ENCODE results near the gene MOB3A. TPM values are rescaled to one million over a fixed set of nuclear protein-coding genes. Genes with fewer than 3 reads are reported as not detected.

MOB3A gene
- total and polyA plus RNA-seq, 2 of the 13 experiments (the other 11 are each of a cell fraction or from before 2014, with no cell fraction given) = 3.5 to 17.8 TPM

DNA sequence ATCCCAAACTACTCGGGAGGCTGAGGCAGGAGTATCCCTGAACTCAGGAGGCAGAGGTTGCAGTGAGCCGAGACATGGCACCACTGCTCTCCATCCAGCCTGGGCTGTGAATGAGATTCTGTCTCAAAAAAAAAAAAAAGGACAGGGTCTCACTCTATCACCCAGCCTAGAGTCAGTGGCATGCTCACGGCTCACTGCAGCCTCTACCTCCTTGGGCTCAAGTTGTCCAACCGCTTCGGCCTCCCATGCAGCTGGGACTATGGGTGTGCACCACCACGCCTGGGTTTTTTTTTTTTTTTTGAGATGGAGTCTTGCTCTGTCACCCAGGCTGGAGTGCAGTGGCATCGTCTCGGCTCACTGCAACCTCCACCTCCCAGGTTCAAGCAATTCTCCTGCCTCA, 59.7 kb downstream of the MOB3A start:
- Histone ChIP-seq H3K4me2 (ENCODE audit: low read depth, low read length) (no peak overlapping the region), H3K27me3 (ENCODE audit: control insufficient read depth in 1 of 2, insufficient read depth in 2 of 2, low read length in 2 of 2) (peaks cover 0 to 9% of the 10 kb centered on the region in 2 experiments; a peak in 1 of 5 replicates), H4K20me1 (ENCODE audit: insufficient read depth, low read length) (no peaks in the 10 kb centered on the region), H3K27ac (ENCODE audit: extremely low read length, insufficient read depth, low read length) (no peak overlapping the region), H3K9me3 (ENCODE audit: low read length) (no peaks in the 10 kb centered on the region), H3K36me3 (replicated peaks in 1 of 2; ENCODE audit: control insufficient read depth in 1 of 2, insufficient read depth in 2 of 2, low read length in 2 of 2) (peaks cover 11 to 23% of the 10 kb centered on the region in 2 experiments; a peak in 4 of 5 replicates), H3K9ac (ENCODE audit: insufficient read depth, low read depth, low read length) (no peak overlapping the region), H2AFZ (ENCODE audit: low read length) (no peak overlapping the region), H3K4me3 (replicated peaks in 1 of 3; ENCODE audit: insufficient read depth in 1 of 3, low read depth in 2 of 3, low read length in 3 of 3) (no peak overlapping the region), H3K79me2 (ENCODE audit: insufficient read depth, low read length) (no peaks in the 10 kb centered on the region), H3K4me1 (ENCODE audit: insufficient read depth, low read length) (peaks cover 14% of the 10 kb centered on the region)
- ATAC-seq (no peak), FAIRE-seq (no peak), DNase-seq (ENCODE audit: low spot score) (no peak)
- in situ Hi-C loops (cut with HindIII; ENCODE audit: extremely low pct_ligation_motif_present, low pct_unique_long_range_greater_than_20kb) (no loop called here), intact Hi-C loops (cut with micrococcal nuclease; ENCODE audit: unreplicated experiment) (no loop called here)
- POLR2A ChIA-PET = interaction anchor here (1.0 to 1.8 kb wide), 2 partner anchors 11 to 13 kb away, joined by 4 read pairs; no protein-coding TSS in a partner anchor
- CTCF ChIA-PET (ENCODE audit: low intra/inter-chr PET ratio, low total read pairs) = no interaction called here
- BruUV-seq (replicated peaks) = no TSS peak
- 79% methylated on average over 8 of the region's 8 CpGs for WGBS (ENCODE audit: low lambda C conversion rate)
- TF ChIP-seq SMAD1 (CRISPR knock-in tag; IDR thresholded peaks at IDR 0.05; ENCODE audit: borderline replicate concordance, low read depth) = no peak
- no peak for TF ChIP-seq MED8 (CRISPR knock-in tag; IDR thresholded peaks at IDR 0.05; ENCODE audit: insufficient replicate concordance)
- TF ChIP-seq E2F1 (CRISPR knock-in tag; IDR thresholded peaks at IDR 0.05) = no peak
- TF ChIP-seq, protein P1, sequence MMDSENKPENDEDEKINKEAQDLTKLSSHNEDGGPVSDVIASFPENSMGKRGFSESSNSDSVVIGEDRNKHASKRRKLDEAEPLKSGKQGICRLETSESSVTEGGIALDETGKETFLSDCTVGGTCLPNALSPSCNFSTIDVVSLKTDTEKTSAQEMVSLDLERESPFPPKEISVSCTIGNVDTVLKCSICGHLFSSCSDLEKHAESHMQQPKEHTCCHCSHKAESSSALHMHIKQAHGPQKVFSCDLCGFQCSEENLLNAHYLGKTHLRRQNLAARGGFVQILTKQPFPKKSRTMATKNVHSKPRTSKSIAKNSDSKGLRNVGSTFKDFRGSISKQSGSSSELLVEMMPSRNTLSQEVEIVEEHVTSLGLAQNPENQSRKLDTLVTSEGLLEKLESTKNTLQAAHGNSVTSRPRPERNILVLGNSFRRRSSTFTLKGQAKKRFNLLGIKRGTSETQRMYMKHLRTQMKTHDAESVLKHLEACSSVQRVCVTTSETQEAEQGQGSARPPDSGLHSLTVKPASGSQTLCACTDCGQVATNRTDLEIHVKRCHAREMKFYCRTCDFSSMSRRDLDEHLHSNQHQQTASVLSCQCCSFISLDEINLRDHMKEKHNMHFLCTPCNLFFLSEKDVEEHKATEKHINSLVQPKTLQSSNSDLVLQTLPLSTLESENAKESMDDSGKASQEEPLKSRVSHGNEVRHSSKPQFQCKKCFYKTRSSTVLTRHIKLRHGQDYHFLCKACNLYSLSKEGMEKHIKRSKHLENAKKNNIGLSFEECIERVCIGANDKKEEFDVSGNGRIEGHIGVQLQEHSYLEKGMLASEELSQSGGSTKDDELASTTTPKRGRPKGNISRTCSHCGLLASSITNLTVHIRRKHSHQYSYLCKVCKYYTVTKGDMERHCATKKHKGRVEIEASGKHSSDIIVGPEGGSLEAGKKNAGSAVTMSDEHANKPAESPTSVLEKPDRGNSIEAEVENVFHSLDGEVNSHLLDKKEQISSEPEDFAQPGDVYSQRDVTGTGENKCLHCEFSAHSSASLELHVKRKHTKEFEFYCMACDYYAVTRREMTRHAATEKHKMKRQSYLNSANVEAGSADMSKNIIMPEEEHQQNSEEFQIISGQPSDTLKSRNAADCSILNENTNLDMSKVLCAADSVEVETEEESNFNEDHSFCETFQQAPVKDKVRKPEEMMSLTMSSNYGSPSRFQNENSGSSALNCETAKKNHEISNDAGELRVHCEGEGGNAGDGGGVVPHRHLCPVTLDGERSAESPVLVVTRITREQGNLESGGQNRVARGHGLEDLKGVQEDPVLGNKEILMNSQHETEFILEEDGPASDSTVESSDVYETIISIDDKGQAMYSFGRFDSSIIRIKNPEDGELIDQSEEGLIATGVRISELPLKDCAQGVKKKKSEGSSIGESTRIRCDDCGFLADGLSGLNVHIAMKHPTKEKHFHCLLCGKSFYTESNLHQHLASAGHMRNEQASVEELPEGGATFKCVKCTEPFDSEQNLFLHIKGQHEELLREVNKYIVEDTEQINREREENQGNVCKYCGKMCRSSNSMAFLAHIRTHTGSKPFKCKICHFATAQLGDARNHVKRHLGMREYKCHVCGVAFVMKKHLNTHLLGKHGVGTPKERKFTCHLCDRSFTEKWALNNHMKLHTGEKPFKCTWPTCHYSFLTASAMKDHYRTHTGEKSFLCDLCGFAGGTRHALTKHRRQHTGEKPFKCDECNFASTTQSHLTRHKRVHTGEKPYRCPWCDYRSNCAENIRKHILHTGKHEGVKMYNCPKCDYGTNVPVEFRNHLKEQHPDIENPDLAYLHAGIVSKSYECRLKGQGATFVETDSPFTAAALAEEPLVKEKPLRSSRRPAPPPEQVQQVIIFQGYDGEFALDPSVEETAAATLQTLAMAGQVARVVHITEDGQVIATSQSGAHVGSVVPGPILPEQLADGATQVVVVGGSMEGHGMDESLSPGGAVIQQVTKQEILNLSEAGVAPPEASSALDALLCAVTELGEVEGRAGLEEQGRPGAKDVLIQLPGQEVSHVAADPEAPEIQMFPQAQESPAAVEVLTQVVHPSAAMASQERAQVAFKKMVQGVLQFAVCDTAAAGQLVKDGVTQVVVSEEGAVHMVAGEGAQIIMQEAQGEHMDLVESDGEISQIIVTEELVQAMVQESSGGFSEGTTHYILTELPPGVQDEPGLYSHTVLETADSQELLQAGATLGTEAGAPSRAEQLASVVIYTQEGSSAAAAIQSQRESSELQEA (CRISPR knock-in tag; IDR thresholded peaks at IDR 0.05; ENCODE audit: not compliant biosample characterization) = no peak
- TF ChIP-seq ZMYM4 (CRISPR knock-in tag; IDR thresholded peaks at IDR 0.05) = no peak
- no peak for TF ChIP-seq ARID4A (CRISPR knock-in tag; IDR thresholded peaks at IDR 0.05; ENCODE audit: borderline replicate concordance)
- TF ChIP-seq ZNF644 (CRISPR knock-in tag; IDR thresholded peaks at IDR 0.05; ENCODE audit: low read depth) = no peak
- TF ChIP-seq IRF2 (CRISPR knock-in tag; IDR thresholded peaks at IDR 0.05) = no peak

Data from HepG2 (cell line).